Adipocyte (in vitro differentiated cells): Measurements from ENCODE around the gene TMEM43.

Experiments
- DNase-seq: peaks from one replicate; pipeline ENCODE4 v3.0.0-alpha.2; 2015; ENCODE audit warnings: low read depth
- H3K27me3 ChIP-seq: replicated peaks from 2 replicates; pipeline ENCODE4 v1.7.0; 2013; ENCODE audit warnings: mild to moderate bottlenecking, low read length, moderate library complexity; ENCODE audit not compliant: control insufficient read depth, insufficient read depth
- H3K36me3 ChIP-seq: 2 replicates; pipeline ENCODE4 v1.7.0; 2013; ENCODE audit warnings: low read length, mild to moderate bottlenecking, moderate library complexity; ENCODE audit not compliant: control insufficient read depth, insufficient read depth, severe bottlenecking
- H3K4me1 ChIP-seq: 2 replicates; pipeline ENCODE4 v1.7.0; 2013; ENCODE audit warnings: mild to moderate bottlenecking, low read length, moderate library complexity; ENCODE audit not compliant: control insufficient read depth, insufficient read depth
- H3K4me3 ChIP-seq: 2 replicates; pipeline ENCODE4 v1.7.0; 2013; ENCODE audit warnings: mild to moderate bottlenecking, low read length, moderate library complexity
- H3K9ac ChIP-seq: 2 replicates; pipeline ENCODE4 v1.7.0; 2013; ENCODE audit warnings: mild to moderate bottlenecking, low read length, moderate library complexity
- H3K9me3 ChIP-seq: 2 replicates; pipeline ENCODE4 v1.7.0; 2013; ENCODE audit warnings: mild to moderate bottlenecking, low read length, moderate library complexity; ENCODE audit not compliant: control insufficient read depth

Gene TMEM43

DNA sequence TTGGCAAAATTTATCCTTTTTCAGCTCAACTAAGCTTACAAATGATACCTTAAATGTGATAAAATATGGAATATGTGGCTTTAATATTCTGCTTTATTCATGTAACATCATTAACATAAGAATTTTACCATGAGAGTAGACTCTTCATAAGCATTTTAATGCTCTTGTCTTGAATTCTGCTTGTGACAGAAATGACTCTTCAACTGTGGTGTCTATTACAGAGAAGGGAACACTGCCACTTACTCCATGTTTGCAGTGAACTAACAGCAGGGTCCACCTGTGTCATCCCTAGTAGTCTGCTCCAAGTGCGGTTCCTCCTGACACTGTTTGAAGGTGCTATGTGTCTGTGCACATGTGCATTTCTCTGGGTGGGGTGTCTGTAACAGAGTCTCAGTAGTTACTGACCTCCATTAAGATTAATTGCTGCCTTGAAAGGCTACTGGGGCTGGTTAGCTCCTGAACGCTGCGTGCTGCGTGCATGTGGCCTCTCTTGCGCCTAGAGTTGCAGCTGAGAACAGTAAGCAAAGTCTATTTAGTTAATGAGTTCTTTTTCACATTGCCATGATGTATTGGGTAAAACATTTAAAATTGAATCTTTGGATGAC is 62.1 kb downstream of the TMEM43 start:
- no peak overlapping the region for H3K9ac ChIP-seq
- H3K27me3 ChIP-seq: no peaks in the 10 kb centered on the region
- H3K36me3 ChIP-seq: peaks cover 59% of the 10 kb centered on the region
- H3K9me3 ChIP-seq: no peaks in the 10 kb centered on the region
- DNase-seq: no peak
- no peak overlapping the region for H3K4me3 ChIP-seq
- H3K4me1 ChIP-seq: no peaks in the 10 kb centered on the region

GRCh38 chr3:14188041-14188754 is 63.3 kb downstream of the TMEM43 start:
- no peaks in the 10 kb centered on the region for H3K9me3 ChIP-seq
- H3K9ac ChIP-seq: no peak overlapping the region
- H3K36me3 ChIP-seq: peaks cover 47% of the 10 kb centered on the region
- no peak for DNase-seq
- H3K4me1 ChIP-seq: no peaks in the 10 kb centered on the region
- H3K4me3 ChIP-seq: no peak overlapping the region
- H3K27me3 ChIP-seq: no peaks in the 10 kb centered on the region
